Tibial nerve (tissue), 4 donors: ENCODE measurements around the gene DPCD.
"Not testable (repeated sequence)": the region's sequence is repeated elsewhere in the genome, so short reads cannot be mapped to it uniquely, and the experiment has no call there.

Source experiments
- CTCF ChIP-seq, 5 experiments: fragments of 200-600 bp in 3 of 5; fragments of 450-650 bp in 2 of 5; sonication (generic) in 3 of 5; IDR thresholded peaks; one replicate each; pipeline ENCODE4 v1.5.1; 2016 to 2019; ENCODE audit warnings: antibody characterized with exemption in 5 of 5, mild to moderate bottlenecking in 3 of 5, moderate library complexity in 2 of 5
- EP300 ChIP-seq, 2 donors: sonication (generic); formaldehyde crosslinking; IDR thresholded peaks; one replicate each; pipeline ENCODE4 v1.6.1; 2017; ENCODE audit warnings: antibody characterized with exemption in 2 of 2, mild to moderate bottlenecking in 1 of 2

GRCh38 chr10:101593331-101593730 lies 5.2 kb downstream of the DPCD start:
- not testable (repeated sequence) for TF ChIP-seq CTCF, EP300 (IDR thresholded peaks at IDR 0.05)
